ENCODE data around the gene PPP2R3A.

- TF ChIP-seq POLR2AphosphoS5 (IDR thresholded peaks at IDR 0.05; ENCODE audit: control insufficient read depth, insufficient read depth, low read depth, low read length) (no peak), SPI1 (IDR thresholded peaks at IDR 0.05; ENCODE audit: borderline replicate concordance, low read depth, low read length) (no peak), FOXA3 (CRISPR knock-in tag; conservative IDR thresholded peaks at IDR 0.05 in 1 of 2, IDR thresholded peaks at IDR 0.05 in 1 of 2) (no peak), EZH2 (IDR thresholded peaks at IDR 0.05; ENCODE audit: borderline replicate concordance, low read depth, low read length) (no peak), ZFP36 (IDR thresholded peaks at IDR 0.05; ENCODE audit: low read depth, low read length, partially characterized antibody) (no peak), ZBTB33 (CRISPR knock-in tag; IDR thresholded peaks at IDR 0.05) (no peak), SRF (CRISPR knock-in tag; IDR thresholded peaks at IDR 0.05) (no peak)
- TF ChIP-seq, protein P1, sequence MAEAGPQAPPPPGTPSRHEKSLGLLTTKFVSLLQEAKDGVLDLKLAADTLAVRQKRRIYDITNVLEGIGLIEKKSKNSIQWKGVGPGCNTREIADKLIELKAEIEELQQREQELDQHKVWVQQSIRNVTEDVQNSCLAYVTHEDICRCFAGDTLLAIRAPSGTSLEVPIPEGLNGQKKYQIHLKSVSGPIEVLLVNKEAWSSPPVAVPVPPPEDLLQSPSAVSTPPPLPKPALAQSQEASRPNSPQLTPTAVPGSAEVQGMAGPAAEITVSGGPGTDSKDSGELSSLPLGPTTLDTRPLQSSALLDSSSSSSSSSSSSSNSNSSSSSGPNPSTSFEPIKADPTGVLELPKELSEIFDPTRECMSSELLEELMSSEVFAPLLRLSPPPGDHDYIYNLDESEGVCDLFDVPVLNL (CRISPR knock-in tag; IDR thresholded peaks at IDR 0.05; ENCODE audit: low read depth): no peak
These were observed 77.2 kb downstream of the PPP2R3A start for GRCh38 chr3:136042608-136043221.

Data from K562 (cell line).